Activated naive CD8-positive, alpha-beta T cell treated with anti-CD3 and anti-CD28 coated beads, Interleukin-2, amount 50 U/mL, for 24 hours (primary cell): Measurements from ENCODE around the gene RADX.

ENCODE experiments used
- ATAC-seq: fragments of 150-1000 bp; cut with Tn5 transposase; one replicate; pipeline ENCODE4 v1.10.0; 2021
- DNase-seq: peaks from one replicate; pipeline ENCODE4 v3.0.0; 2021
- H3K27ac Mint-ChIP-seq: one replicate; pipeline ENCODE4 v1.8.0; 2021; ENCODE audit warnings: mild to moderate bottlenecking, mixed read lengths
- H3K27me3 Mint-ChIP-seq: one replicate; pipeline ENCODE4 v1.8.0; 2021; ENCODE audit warnings: mixed read lengths
- H3K36me3 Mint-ChIP-seq: one replicate; pipeline ENCODE4 v1.8.0; 2021; ENCODE audit warnings: low read depth, mixed read lengths
- H3K4me1 Mint-ChIP-seq: one replicate; pipeline ENCODE4 v1.8.0; 2021; ENCODE audit warnings: mixed read lengths
- H3K4me3 Mint-ChIP-seq: one replicate; pipeline ENCODE4 v1.8.0; 2021; ENCODE audit warnings: mild to moderate bottlenecking, moderate library complexity, mixed read lengths
- H3K9me3 Mint-ChIP-seq: one replicate; pipeline ENCODE4 v1.8.0; 2021; ENCODE audit warnings: mixed read lengths

The RADX gene

GRCh38 chrX:106611679-106612392 is at the start of gene RADX:
RADX (plus strand) TSS chrX:106611978; CDS start chrX:106612081, 103 bp downstream.
- H3K27me3 Mint-ChIP-seq = no peaks in the 10 kb centered on the region
- peak; percentile 98 for ATAC-seq

GRCh38 chrX:106564986-106565385 is 46.8 kb upstream of the RADX start:
- no peak overlapping the region for H3K27ac Mint-ChIP-seq
- no peaks in the 10 kb centered on the region for H3K36me3 Mint-ChIP-seq
- ATAC-seq (no peak), DNase-seq (no peak)
- no peaks in the 10 kb centered on the region for H3K4me1 Mint-ChIP-seq
- no peaks in the 10 kb centered on the region for H3K9me3 Mint-ChIP-seq
- H3K27me3 Mint-ChIP-seq = peaks cover 12% of the 10 kb centered on the region
- no peak overlapping the region for H3K4me3 Mint-ChIP-seq

More at GRCh38 chrX:106611679-106612392, at the start of gene RADX:
- H3K27ac Mint-ChIP-seq = peak within 1 kb of the TSS; percentile 73
- peaks cover 24% of the 10 kb centered on the region for H3K4me1 Mint-ChIP-seq
- peak; percentile 79 for DNase-seq
- H3K4me3 Mint-ChIP-seq = peak within 1 kb of the TSS; percentile 87
- H3K36me3 Mint-ChIP-seq = no peaks in the 10 kb centered on the region
- no peaks in the 10 kb centered on the region for H3K9me3 Mint-ChIP-seq

- H3K4me1 Mint-ChIP-seq = no peaks in the 10 kb centered on the region
- no peaks in the 10 kb centered on the region for H3K9me3 Mint-ChIP-seq
- no peak for ATAC-seq
- H3K4me3 Mint-ChIP-seq = no peak overlapping the region
- no peak overlapping the region for H3K27ac Mint-ChIP-seq
- peaks cover 12% of the 10 kb centered on the region for H3K27me3 Mint-ChIP-seq
- no peak for DNase-seq
- no peaks in the 10 kb centered on the region for H3K36me3 Mint-ChIP-seq
These were observed 45.4 kb upstream of the RADX start for GRCh38 chrX:106566362-106566761.

GRCh38 chrX:106581856-106582255 is 29.9 kb upstream of the RADX start:
- Mint-ChIP-seq H3K27ac (no peak overlapping the region), H3K4me3 (no peak overlapping the region), H3K27me3 (no peaks in the 10 kb centered on the region), H3K4me1 (no peaks in the 10 kb centered on the region), H3K9me3 (peaks cover 8% of the 10 kb centered on the region), H3K36me3 (no peaks in the 10 kb centered on the region)
- ATAC-seq (no peak), DNase-seq (no peak)

GRCh38 chrX:106585478-106585877 is 26.3 kb upstream of the RADX start:
- H3K4me3 Mint-ChIP-seq = no peak overlapping the region
- H3K27me3 Mint-ChIP-seq = no peaks in the 10 kb centered on the region
- H3K9me3 Mint-ChIP-seq = no peaks in the 10 kb centered on the region
- no peak overlapping the region for H3K27ac Mint-ChIP-seq
- DNase-seq (no peak), ATAC-seq (no peak)
- H3K4me1 Mint-ChIP-seq = peaks cover 4% of the 10 kb centered on the region
- no peaks in the 10 kb centered on the region for H3K36me3 Mint-ChIP-seq

GRCh38 chrX:106588801-106589200 is 23.0 kb upstream of the RADX start:
- DNase-seq (no peak), ATAC-seq (peak; percentile 77)
- Mint-ChIP-seq H3K4me1 (peaks cover 4% of the 10 kb centered on the region), H3K36me3 (no peaks in the 10 kb centered on the region), H3K27me3 (peaks cover 2% of the 10 kb centered on the region), H3K4me3 (no peak overlapping the region), H3K27ac (no peak overlapping the region), H3K9me3 (no peaks in the 10 kb centered on the region)

GRCh38 chrX:106599411-106599810 is 12.4 kb upstream of the RADX start:
- no peak for ATAC-seq
- Mint-ChIP-seq H3K4me3 (no peak overlapping the region), H3K27me3 (peaks cover 2% of the 10 kb centered on the region), H3K27ac (no peak overlapping the region), H3K36me3 (no peaks in the 10 kb centered on the region), H3K9me3 (no peaks in the 10 kb centered on the region), H3K4me1 (no peaks in the 10 kb centered on the region)
- DNase-seq = no peak

- H3K4me3 Mint-ChIP-seq = no peak overlapping the region
- H3K4me1 Mint-ChIP-seq = peaks cover 15% of the 10 kb centered on the region
- H3K27me3 Mint-ChIP-seq = no peaks in the 10 kb centered on the region
- DNase-seq (no peak), ATAC-seq (no peak)
- H3K9me3 Mint-ChIP-seq = no peaks in the 10 kb centered on the region
- H3K36me3 Mint-ChIP-seq = no peaks in the 10 kb centered on the region
- H3K27ac Mint-ChIP-seq = no peak overlapping the region
These were observed 5.2 kb upstream of the RADX start for GRCh38 chrX:106606571-106606970.

GRCh38 chrX:106608016-106608415 is 3.8 kb upstream of the RADX start:
- ATAC-seq = peak; percentile 51
- peak; percentile 1 for DNase-seq
- Mint-ChIP-seq H3K9me3 (no peaks in the 10 kb centered on the region), H3K27ac (no peak overlapping the region), H3K36me3 (no peaks in the 10 kb centered on the region), H3K4me3 (no peak overlapping the region), H3K27me3 (no peaks in the 10 kb centered on the region), H3K4me1 (peaks cover 18% of the 10 kb centered on the region)

GRCh38 chrX:106611317-106611678 is 480 bp upstream of the RADX start:
- DNase-seq (no peak), ATAC-seq (no peak)
- Mint-ChIP-seq H3K4me1 (peaks cover 24% of the 10 kb centered on the region), H3K9me3 (no peaks in the 10 kb centered on the region), H3K36me3 (no peaks in the 10 kb centered on the region), H3K27ac (peak overlapping the region; percentile 73), H3K27me3 (no peaks in the 10 kb centered on the region), H3K4me3 (peak overlapping the region; percentile 87)

GRCh38 chrX:106612393-106612763 is 600 bp downstream of the RADX start:
- H3K27ac Mint-ChIP-seq = peak overlapping the region; percentile 73
- no peaks in the 10 kb centered on the region for H3K27me3 Mint-ChIP-seq
- H3K36me3 Mint-ChIP-seq = no peaks in the 10 kb centered on the region
- no peak for ATAC-seq
- H3K9me3 Mint-ChIP-seq = no peaks in the 10 kb centered on the region
- peak overlapping the region; percentile 87 for H3K4me3 Mint-ChIP-seq
- peaks cover 24% of the 10 kb centered on the region for H3K4me1 Mint-ChIP-seq
- no peak for DNase-seq

GRCh38 chrX:106613277-106613676 is 1.5 kb downstream of the RADX start:
- Mint-ChIP-seq H3K27ac (no peak overlapping the region), H3K4me3 (peak overlapping the region; percentile 87), H3K4me1 (peaks cover 16% of the 10 kb centered on the region), H3K36me3 (no peaks in the 10 kb centered on the region), H3K27me3 (no peaks in the 10 kb centered on the region), H3K9me3 (no peaks in the 10 kb centered on the region)
- ATAC-seq = no peak
- DNase-seq = no peak

- ATAC-seq (no peak), DNase-seq (no peak)
- H3K27me3 Mint-ChIP-seq = no peaks in the 10 kb centered on the region
- H3K4me1 Mint-ChIP-seq = peaks cover 13% of the 10 kb centered on the region
- no peaks in the 10 kb centered on the region for H3K9me3 Mint-ChIP-seq
- no peaks in the 10 kb centered on the region for H3K36me3 Mint-ChIP-seq
- H3K4me3 Mint-ChIP-seq = no peak overlapping the region
- H3K27ac Mint-ChIP-seq = no peak overlapping the region
These were observed 3.3 kb downstream of the RADX start for GRCh38 chrX:106615041-106615440.

- Mint-ChIP-seq H3K4me1 (peaks cover 3% of the 10 kb centered on the region), H3K9me3 (no peaks in the 10 kb centered on the region), H3K27me3 (no peaks in the 10 kb centered on the region), H3K4me3 (no peak overlapping the region), H3K36me3 (no peaks in the 10 kb centered on the region), H3K27ac (no peak overlapping the region)
- DNase-seq (no peak), ATAC-seq (no peak)
These were observed 8.0 kb downstream of the RADX start for GRCh38 chrX:106619797-106620196.

GRCh38 chrX:106621836-106622235 is 10.1 kb downstream of the RADX start:
- ATAC-seq (no peak), DNase-seq (no peak)
- Mint-ChIP-seq H3K4me3 (no peak overlapping the region), H3K36me3 (no peaks in the 10 kb centered on the region), H3K4me1 (no peaks in the 10 kb centered on the region), H3K27ac (no peak overlapping the region), H3K27me3 (no peaks in the 10 kb centered on the region), H3K9me3 (no peaks in the 10 kb centered on the region)

GRCh38 chrX:106626789-106627188 is 15.0 kb downstream of the RADX start:
- no peak for DNase-seq
- no peak overlapping the region for H3K27ac Mint-ChIP-seq
- no peaks in the 10 kb centered on the region for H3K27me3 Mint-ChIP-seq
- H3K9me3 Mint-ChIP-seq = no peaks in the 10 kb centered on the region
- no peaks in the 10 kb centered on the region for H3K4me1 Mint-ChIP-seq
- ATAC-seq = no peak
- H3K4me3 Mint-ChIP-seq = no peak overlapping the region
- no peaks in the 10 kb centered on the region for H3K36me3 Mint-ChIP-seq
